Fibroblast of pulmonary artery (primary cell): ENCODE data around the gene MED13.
"Not testable (repeated sequence)": the region's sequence is repeated elsewhere in the genome, so short reads cannot be mapped to it uniquely, and the experiment has no call there.

Source experiments
- DNase-seq: peaks from one replicate; pipeline ENCODE4 v3.0.0-alpha.2; 2010; ENCODE audit warnings: low read depth
- H3K4me3 ChIP-seq: replicated peaks from 2 replicates; pipeline ENCODE4 v1.5.1; 2011; ENCODE audit warnings: low read depth, mild to moderate bottlenecking, control low read depth, low read length, moderate library complexity
- CTCF ChIP-seq: IDR thresholded peaks from 2 replicates; pipeline ENCODE4 v1.5.1; 2011; ENCODE audit warnings: mild to moderate bottlenecking, control low read depth, low read length, inconsistent platforms; ENCODE audit errors: missing control alignments

The MED13 gene

GRCh38 chr17:62001105-62001504, 64.0 kb downstream of the MED13 start:
- no peak overlapping the region for H3K4me3 ChIP-seq
- TF ChIP-seq CTCF = no peak
- no peak for DNase-seq

GRCh38 chr17:62000186-62000585, 64.9 kb downstream of the MED13 start:
- DNase-seq = no peak
- no peak for TF ChIP-seq CTCF
- no peak overlapping the region for H3K4me3 ChIP-seq

- not testable (repeated sequence) for DNase-seq, H3K4me3 ChIP-seq
Measured at GRCh38 chr17:61998534-61998933, 66.5 kb downstream of the MED13 start.

GRCh38 chr17:61997664-61998063, 67.4 kb downstream of the MED13 start:
- TF ChIP-seq CTCF = no peak
- H3K4me3 ChIP-seq = no peak overlapping the region
- DNase-seq = peak; percentile 42

GRCh38 chr17:61996916-61997605, 68.0 kb downstream of the MED13 start:
- no peak for TF ChIP-seq CTCF
- H3K4me3 ChIP-seq = no peak overlapping the region

GRCh38 chr17:61989509-61989908, 75.6 kb downstream of the MED13 start:
- no peak for DNase-seq
- H3K4me3 ChIP-seq = no peak overlapping the region
- TF ChIP-seq CTCF = no peak

More at GRCh38 chr17:61996916-61997605, 68.0 kb downstream of the MED13 start:
- peak; percentile 1 for DNase-seq

GRCh38 chr17:61986898-61987297, 78.2 kb downstream of the MED13 start:
- no peak for TF ChIP-seq CTCF
- no peak overlapping the region for H3K4me3 ChIP-seq
- no peak for DNase-seq
